ENCODE data around the gene CDKAL1.

CDKAL1 gene

GRCh38 chr6:21198032-21198640 lies 663.9 kb downstream of the CDKAL1 start:
- DNase-seq: no peak

GRCh38 chr6:21199262-21199661 lies 665.0 kb downstream of the CDKAL1 start:
- no peak for DNase-seq

GRCh38 chr6:21200134-21200870 lies 666.0 kb downstream of the CDKAL1 start:
- DNase-seq: no peak

GRCh38 chr6:21201187-21201586 lies 666.9 kb downstream of the CDKAL1 start:
- no peak for DNase-seq

DNA sequence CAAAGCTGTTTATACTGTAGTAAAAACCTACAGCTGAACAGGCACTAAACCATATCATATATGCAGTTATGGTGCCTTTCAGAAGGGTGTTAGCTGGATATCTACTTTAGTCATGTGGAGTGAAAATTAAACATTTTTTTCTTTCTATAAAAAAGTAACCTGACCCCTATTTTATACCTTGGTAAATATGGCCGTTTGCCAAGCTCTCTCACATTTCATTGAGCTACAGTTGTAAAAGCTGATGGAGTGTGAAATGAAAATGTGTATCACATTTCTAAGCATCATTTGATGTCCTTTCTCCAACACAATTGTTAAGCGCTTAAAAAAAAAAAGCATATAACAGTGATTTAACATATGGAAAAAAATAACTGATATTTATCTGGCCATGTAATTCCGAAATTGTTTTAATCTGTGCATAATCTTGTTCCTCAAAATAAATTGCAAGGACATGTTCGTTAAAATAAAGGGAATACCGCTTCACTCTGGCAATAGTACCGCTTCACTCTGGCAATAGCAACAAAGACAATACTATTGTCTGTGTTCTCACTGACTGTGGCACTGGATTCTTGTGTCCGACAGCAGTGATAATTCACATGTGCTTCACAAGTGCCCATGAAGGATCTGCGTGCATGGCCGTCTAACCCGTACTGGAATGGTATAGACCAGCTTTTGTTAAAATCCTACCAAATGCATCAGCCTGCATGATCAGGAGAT lies 667.5 kb downstream of the CDKAL1 start:
- DNase-seq: no peak

GRCh38 chr6:21202521-21202920 lies 668.3 kb downstream of the CDKAL1 start:
- no peak for DNase-seq

GRCh38 chr6:21204951-21205350 lies 670.7 kb downstream of the CDKAL1 start:
- no peak for DNase-seq

GRCh38 chr6:21208081-21208795 lies 674.0 kb downstream of the CDKAL1 start:
- no peak for DNase-seq

GRCh38 chr6:21208796-21209186 lies 674.5 kb downstream of the CDKAL1 start:
- no peak for DNase-seq

DNA sequence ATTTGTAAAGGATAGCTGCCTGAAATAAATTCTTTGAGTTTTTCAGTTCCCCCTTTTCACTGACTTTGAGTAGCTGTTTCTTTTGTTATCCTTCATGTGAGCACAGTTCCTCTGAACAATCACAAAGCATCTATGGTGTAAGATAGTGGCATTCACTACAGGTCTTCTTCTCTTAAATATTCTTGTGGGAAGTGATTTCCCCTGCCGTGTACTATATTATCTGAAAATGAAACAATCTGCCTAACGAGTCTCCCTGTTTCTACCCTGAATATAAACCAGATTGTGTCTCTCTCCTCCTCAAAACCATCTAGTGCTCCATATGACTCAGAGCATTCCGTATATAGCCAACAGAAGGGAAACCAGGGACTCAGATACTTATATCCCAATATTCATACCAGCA lies 679.2 kb downstream of the CDKAL1 start:
- no peak for DNase-seq

DNA sequence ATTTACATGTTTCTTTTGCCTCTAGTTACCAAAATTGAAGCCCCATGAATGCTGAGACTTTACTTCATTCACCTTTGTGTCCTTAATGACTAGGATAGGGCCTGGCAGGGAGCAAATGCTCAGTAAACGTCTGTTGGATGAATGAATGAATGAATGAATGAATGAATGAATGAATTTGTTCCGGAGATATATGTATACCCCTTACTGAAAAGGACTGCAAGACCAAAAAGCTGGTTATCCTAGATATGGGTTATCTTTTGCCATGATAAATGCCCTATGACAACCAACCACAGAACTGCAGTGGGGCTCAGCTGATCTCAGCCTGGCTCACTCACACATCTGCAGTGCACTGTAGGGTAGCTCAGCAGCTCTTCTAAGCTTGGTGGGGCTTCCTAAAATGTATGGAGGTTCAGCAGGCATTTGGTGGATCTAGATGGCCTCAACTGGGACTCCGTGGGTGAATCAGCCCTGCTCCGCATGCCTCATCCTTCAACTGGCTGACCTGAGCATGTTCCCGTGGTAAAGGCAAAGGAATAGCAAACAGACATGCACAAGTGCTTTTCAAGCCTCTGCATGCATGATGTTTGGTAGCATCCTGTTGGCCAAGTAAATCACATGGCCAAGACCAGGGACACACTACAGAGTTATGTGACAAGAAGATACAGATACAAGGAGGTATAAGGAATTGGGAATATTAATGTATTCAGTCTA lies 680.6 kb downstream of the CDKAL1 start:
- no peak for DNase-seq

DNA sequence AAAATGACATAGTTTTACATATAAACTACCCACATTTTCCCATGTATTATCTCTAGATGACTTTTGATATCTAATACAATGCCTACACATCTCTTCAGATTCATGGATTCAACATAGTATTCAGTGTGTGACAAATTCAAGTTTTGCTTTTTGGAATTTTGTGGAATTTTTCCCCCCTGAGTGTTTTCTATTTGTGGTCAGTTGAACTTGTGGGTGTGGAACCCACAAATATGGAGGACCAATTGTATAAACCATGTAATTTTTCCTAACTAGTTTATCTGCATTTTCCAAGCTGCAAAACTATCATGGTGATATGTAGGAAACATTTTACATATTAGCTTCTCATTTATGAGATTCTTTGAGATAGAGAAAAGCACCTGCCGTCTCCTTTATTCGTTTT lies 685.0 kb downstream of the CDKAL1 start:
- DNase-seq: no peak

- no peak for DNase-seq
Observed at GRCh38 chr6:21219856-21220255, 685.6 kb downstream of the CDKAL1 start.

GRCh38 chr6:21220271-21220987 lies 686.2 kb downstream of the CDKAL1 start:
- no peak for DNase-seq

- DNase-seq: no peak
Observed at GRCh38 chr6:21222656-21223055, 688.4 kb downstream of the CDKAL1 start.

GRCh38 chr6:21225912-21226311 lies 691.7 kb downstream of the CDKAL1 start:
- DNase-seq: no peak

- DNase-seq: no peak
Observed at GRCh38 chr6:21227486-21227885, 693.2 kb downstream of the CDKAL1 start.

GRCh38 chr6:21228411-21228810 lies 694.2 kb downstream of the CDKAL1 start:
- no peak for DNase-seq

DNA sequence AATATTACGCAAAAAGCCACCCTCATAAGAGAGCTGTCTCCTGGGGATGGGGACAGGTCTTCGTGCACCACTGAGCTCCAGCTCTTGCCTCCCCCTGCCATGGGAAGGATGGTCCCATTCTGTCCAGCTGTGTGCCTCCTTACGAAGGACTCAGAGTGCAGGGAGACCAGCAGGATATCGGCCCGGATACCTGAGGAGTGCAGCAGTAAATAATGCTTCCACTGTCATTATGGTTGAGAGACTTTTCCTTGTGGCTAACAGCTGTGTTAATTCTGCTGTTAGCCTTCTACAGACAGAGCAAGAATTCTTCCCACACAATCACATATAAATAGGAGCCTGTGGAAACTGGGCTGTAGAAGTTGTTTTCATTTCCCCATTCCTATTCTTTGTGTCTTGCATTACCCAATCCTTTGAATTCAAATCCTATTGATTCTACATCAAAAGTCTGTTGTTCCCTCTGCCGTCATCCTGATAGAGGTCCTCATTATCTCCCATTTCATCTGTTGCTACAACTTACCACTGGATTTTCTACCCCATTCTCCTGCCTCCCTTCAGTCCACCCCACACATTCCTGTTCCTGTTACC lies 694.7 kb downstream of the CDKAL1 start:
- no peak for DNase-seq

DNA sequence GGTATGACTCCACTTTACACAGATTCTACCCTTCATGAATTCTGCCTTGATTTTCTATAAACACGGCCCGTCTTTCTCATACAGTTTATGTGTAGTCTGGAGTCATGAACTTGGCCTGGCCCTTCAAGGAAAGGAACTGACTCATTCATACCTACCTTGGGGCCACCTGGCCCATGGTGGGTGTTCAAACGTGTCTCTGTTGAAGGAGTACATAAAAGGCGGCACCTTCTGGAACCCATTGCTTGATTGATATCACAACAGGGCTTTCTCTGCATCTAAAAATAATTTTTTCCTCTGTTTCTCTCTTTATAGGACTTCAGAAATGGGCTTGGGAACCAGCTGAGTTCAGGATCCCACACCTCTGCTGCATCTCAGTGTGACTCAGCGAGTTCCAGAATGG lies 696.3 kb downstream of the CDKAL1 start:
- DNase-seq: no peak

GRCh38 chr6:21235162-21235561 lies 700.9 kb downstream of the CDKAL1 start:
- no peak for DNase-seq

GRCh38 chr6:21238208-21238607 lies 704.0 kb downstream of the CDKAL1 start:
- DNase-seq: no peak
